Right atrium auricular region (tissue), 2 donors: ENCODE results near the gene MRPL46. TPM values are rescaled to one million over a fixed set of nuclear protein-coding genes. Genes with fewer than 3 reads are reported as not detected.
A peak's percentile ranks its signal among the peaks of the same experiment; 100 is the strongest.

Experiments used
- DNase-seq: peaks from one replicate; pipeline ENCODE4 v3.0.0-alpha.2; 2019; ENCODE audit warnings: low spot score
- H3K27ac ChIP-seq, 2 donors: fragments of 200-600 bp; sonication (generic); 1 replicate in 1 of 2; 2 replicates in 1 of 2; pipeline ENCODE4 v1.5.1; 2016 to 2019
- H3K27me3 ChIP-seq, 2 donors: fragments of 200-600 bp; sonication (generic); one replicate each; pipeline versions ENCODE4 v1.5.1 to v1.6.0; 2017 to 2019
- H3K36me3 ChIP-seq: fragments of 200-600 bp; sonication (generic); one replicate; pipeline ENCODE4 v1.5.1; 2016
- H3K4me1 ChIP-seq, 2 donors: fragments of 200-600 bp; sonication (generic); one replicate each; pipeline versions ENCODE4 v1.5.1 to v1.6.0; 2017 to 2019
- H3K4me3 ChIP-seq, 2 donors: fragments of 200-600 bp; sonication (generic); 1 replicate in 1 of 2; 2 replicates in 1 of 2; pipeline ENCODE4 v1.5.1; 2017 to 2019; ENCODE audit warnings: mild to moderate bottlenecking in 1 of 2, moderate library complexity in 1 of 2
- H3K9me3 ChIP-seq, 2 donors: fragments of 200-600 bp; sonication (generic); one replicate each; pipeline ENCODE4 v1.5.1; 2019
- total RNA-seq, 2 donors: library from RNA; depleted of rRNA; stranded (reverse); fragments of >200 nt; gene quantifications; one replicate each; pipeline ENCODE4 v1.1.0, GENCODE V29; 2016
- TF ChIP-seq, protein P1 (sequence below), 2 donors: fragments of 200-600 bp; sonication (generic); IDR thresholded peaks; one replicate each; pipeline ENCODE4 v1.5.1; 2019; ENCODE audit warnings: antibody characterized with exemption in 2 of 2

Gene MRPL46
- total RNA-seq, 2 donors from 2014 or later = 26.1 to 43.5 TPM

DNA sequence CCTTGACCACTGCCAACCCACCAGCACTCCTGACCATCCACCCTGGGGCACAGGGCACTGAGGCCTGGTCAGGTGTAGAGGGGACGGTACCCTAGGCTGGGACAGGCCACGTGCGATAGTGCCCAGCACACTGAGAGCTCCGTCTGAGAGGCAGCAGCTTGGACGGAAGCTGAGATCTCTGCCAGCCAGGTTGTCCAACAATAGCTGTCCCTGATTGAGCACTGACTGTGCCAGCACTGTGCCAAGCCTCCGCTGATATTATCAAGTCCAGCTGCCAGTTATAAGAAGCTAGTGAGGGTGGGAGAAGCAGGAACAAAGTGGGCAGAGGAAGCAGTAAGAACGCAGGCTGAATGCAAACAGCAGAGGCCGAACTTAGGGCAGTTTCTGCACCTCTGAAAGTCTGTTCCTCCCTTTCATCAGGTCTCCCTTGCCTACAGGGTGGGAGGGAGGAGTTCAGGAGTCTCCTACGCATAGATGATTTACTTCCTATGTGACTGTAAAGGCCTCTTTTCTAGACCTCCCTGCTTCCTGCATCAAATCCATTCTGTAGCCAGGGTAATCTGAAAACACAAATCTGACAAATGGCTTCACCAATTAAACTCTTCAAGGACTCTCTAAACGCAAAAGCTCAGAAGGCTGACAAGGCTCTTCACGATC lies 30.0 kb upstream of the MRPL46 start:
- Histone ChIP-seq H3K4me3 (no peak overlapping the region), H3K36me3 (no peaks in the 10 kb centered on the region), H3K9me3 (no peaks in the 10 kb centered on the region), H3K27ac (peak overlapping the region; percentile 67 to 76), H3K27me3 (no peaks in the 10 kb centered on the region), H3K4me1 (peaks cover 0 to 22% of the 10 kb centered on the region in 2 donors)
- DNase-seq = no peak
- TF ChIP-seq, protein P1, sequence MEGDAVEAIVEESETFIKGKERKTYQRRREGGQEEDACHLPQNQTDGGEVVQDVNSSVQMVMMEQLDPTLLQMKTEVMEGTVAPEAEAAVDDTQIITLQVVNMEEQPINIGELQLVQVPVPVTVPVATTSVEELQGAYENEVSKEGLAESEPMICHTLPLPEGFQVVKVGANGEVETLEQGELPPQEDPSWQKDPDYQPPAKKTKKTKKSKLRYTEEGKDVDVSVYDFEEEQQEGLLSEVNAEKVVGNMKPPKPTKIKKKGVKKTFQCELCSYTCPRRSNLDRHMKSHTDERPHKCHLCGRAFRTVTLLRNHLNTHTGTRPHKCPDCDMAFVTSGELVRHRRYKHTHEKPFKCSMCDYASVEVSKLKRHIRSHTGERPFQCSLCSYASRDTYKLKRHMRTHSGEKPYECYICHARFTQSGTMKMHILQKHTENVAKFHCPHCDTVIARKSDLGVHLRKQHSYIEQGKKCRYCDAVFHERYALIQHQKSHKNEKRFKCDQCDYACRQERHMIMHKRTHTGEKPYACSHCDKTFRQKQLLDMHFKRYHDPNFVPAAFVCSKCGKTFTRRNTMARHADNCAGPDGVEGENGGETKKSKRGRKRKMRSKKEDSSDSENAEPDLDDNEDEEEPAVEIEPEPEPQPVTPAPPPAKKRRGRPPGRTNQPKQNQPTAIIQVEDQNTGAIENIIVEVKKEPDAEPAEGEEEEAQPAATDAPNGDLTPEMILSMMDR (IDR thresholded peaks at IDR 0.05) = no peak

DNA sequence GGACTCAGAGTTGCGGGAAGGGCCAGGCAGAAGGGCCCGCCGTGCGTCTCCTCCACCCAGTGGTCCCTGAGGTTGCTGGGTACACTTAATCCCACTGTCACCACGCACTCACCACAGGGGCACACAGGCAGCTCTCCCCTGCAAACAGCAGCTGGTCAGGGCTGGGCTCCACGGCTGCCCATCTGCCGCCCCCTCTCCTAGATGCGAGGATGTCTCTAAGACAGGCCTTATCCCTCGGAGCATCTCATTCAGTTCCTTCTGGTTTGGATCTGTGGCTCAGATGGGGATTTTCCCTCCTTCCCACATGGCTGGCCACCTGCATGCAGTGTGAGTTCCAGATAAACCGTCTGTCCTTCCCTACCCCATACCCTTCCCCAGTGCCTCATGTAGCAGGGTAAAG lies 26.7 kb upstream of the MRPL46 start:
- no peaks in the 10 kb centered on the region for H3K27me3 ChIP-seq
- no peak overlapping the region for H3K27ac ChIP-seq
- no peak overlapping the region for H3K4me3 ChIP-seq
- no peak for DNase-seq
- no peaks in the 10 kb centered on the region for H3K9me3 ChIP-seq
- no peaks in the 10 kb centered on the region for H3K36me3 ChIP-seq
- TF ChIP-seq, protein P1 (IDR thresholded peaks at IDR 0.05) = no peak
- peaks cover 0 to 22% of the 10 kb centered on the region in 2 donors for H3K4me1 ChIP-seq

DNA sequence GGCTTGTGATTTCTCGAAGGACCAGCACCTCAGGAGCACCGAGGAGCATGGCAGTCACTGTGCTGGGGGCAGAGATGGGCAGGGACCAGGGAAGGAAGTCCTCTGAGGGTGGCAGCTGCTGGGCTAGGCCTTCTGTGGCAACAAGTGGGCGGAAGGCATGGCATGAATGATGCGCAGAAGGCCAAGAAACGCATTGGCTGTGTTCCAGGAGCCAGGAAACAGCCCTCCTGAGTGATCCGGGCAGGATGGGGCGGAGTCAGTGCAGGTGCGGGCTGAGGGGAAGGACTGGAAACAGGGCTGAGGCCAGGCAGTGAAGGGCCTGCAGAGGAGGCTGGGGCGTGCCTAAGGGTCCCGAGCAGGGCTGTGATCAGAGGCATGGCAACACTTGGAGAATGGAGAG lies 24.0 kb upstream of the MRPL46 start:
- Histone ChIP-seq H3K27me3 (no peaks in the 10 kb centered on the region), H3K27ac (no peak overlapping the region), H3K36me3 (no peaks in the 10 kb centered on the region), H3K4me1 (peaks cover 0 to 1% of the 10 kb centered on the region in 2 donors), H3K4me3 (no peak overlapping the region), H3K9me3 (no peaks in the 10 kb centered on the region)
- TF ChIP-seq, protein P1 (IDR thresholded peaks at IDR 0.05) = no peak
- DNase-seq = no peak

DNA sequence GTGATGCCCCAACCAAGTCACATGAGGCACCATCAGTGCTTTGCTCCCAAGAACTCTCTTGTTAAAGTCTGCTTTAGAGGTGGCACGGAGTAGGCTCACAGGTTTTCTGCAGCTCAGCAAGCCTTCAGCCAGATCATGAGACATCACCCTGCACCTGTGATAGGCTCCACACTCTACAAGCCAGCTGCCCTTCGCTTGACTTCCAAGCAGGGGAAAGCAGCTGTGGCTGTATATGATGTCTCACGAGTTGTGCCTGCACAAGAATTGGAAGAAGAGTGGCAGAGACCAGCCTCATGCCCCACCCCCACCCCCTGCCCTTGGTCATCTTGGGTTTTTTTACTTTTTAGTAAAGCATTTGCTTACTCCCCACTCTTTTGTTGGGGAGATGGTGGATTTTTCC lies 22.8 kb upstream of the MRPL46 start:
- H3K4me3 ChIP-seq = no peak overlapping the region
- no peak overlapping the region for H3K27ac ChIP-seq
- TF ChIP-seq, protein P1 (IDR thresholded peaks at IDR 0.05) = no peak
- DNase-seq = no peak
- no peaks in the 10 kb centered on the region for H3K27me3 ChIP-seq
- no peaks in the 10 kb centered on the region for H3K4me1 ChIP-seq
- no peaks in the 10 kb centered on the region for H3K9me3 ChIP-seq
- H3K36me3 ChIP-seq = no peaks in the 10 kb centered on the region

DNA sequence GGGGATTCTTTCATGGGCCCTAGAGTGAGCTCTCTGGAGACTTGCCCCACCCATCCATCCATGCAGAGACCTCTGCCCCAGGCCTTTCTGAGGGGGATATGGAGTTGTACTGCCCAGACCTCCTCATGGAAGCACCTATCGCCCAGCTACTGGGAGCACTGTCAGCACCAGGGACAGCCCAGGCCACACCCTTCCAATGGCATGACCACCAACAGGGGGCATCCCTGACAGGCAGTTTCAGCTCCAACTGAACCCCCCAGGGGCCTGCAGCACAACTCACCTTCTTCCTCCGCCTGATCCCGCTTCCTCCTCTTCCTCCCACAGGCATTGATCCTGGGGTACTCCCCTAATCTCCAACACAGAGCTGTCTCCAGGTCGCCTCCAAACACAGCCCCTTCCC lies 22.1 kb upstream of the MRPL46 start:
- H3K27me3 ChIP-seq = no peaks in the 10 kb centered on the region
- H3K4me1 ChIP-seq = no peaks in the 10 kb centered on the region
- H3K36me3 ChIP-seq = no peaks in the 10 kb centered on the region
- H3K27ac ChIP-seq = no peak overlapping the region
- no peak for DNase-seq
- TF ChIP-seq, protein P1 (IDR thresholded peaks at IDR 0.05) = no peak
- H3K4me3 ChIP-seq = no peak overlapping the region
- H3K9me3 ChIP-seq = no peaks in the 10 kb centered on the region
